D341Med (cell line): Measurements from ENCODE around the gene HOXA5.

ENCODE experiments used
- DNase-seq: peaks from one replicate; pipeline ENCODE4 v3.0.0; 2012; ENCODE audit warnings: low spot score

HOXA5 gene

GRCh38 chr7:27132978-27133377, 10.5 kb downstream of the HOXA5 start:
- DNase-seq = no peak

GRCh38 chr7:27132214-27132613, 11.3 kb downstream of the HOXA5 start:
- DNase-seq = no peak

GRCh38 chr7:27131390-27131819, 12.1 kb downstream of the HOXA5 start:
- DNase-seq = no peak

GRCh38 chr7:27130540-27131389, 12.7 kb downstream of the HOXA5 start, which contains the start of gene HOXA4:
TSS of gene HOXA4 (minus strand) at chr7:27130757. CDS start at chr7:27130733, 24 bp downstream.
- DNase-seq = peak; percentile 78

GRCh38 chr7:27129729-27130539, 13.5 kb downstream of the HOXA5 start:
- DNase-seq = peak; percentile 46

- DNase-seq = no peak
These were observed 14.4 kb downstream of the HOXA5 start for GRCh38 chr7:27128776-27129728.

- no peak for DNase-seq
These were observed 15.4 kb downstream of the HOXA5 start for GRCh38 chr7:27128034-27128433.

GRCh38 chr7:27126596-27127327, 16.7 kb downstream of the HOXA5 start:
- no peak for DNase-seq

- no peak for DNase-seq
These were observed 17.5 kb downstream of the HOXA5 start for GRCh38 chr7:27125986-27126394.

- DNase-seq = peak; percentile 22
These were observed 18.4 kb downstream of the HOXA5 start for GRCh38 chr7:27124902-27125689.

GRCh38 chr7:27124096-27124901, 19.2 kb downstream of the HOXA5 start:
- DNase-seq = no peak

- no peak for DNase-seq
These were observed 19.9 kb downstream of the HOXA5 start for GRCh38 chr7:27123477-27124053.

GRCh38 chr7:27123007-27123476, 20.4 kb downstream of the HOXA5 start:
- no peak for DNase-seq

- peak; percentile 23 for DNase-seq
These were observed 21.2 kb downstream of the HOXA5 start for GRCh38 chr7:27122077-27122910.

- DNase-seq = no peak
These were observed 21.8 kb downstream of the HOXA5 start for GRCh38 chr7:27121684-27122076.

GRCh38 chr7:27119412-27119911, 24.0 kb downstream of the HOXA5 start:
- no peak for DNase-seq

GRCh38 chr7:27118580-27118979, 24.9 kb downstream of the HOXA5 start:
- DNase-seq = no peak
